Stimulated activated CD4-positive, alpha-beta T cell treated with anti-CD3 and anti-CD28 coated beads, Interleukin-2, amount 100 ng/mL, for 24 hours (primary cell): Measurements from ENCODE around the gene RIMS4.

Experiments used
- DNase-seq, 2 donors: peaks; one replicate each; pipeline ENCODE4 v3.0.0-alpha.2; 2020

The RIMS4 gene

DNA sequence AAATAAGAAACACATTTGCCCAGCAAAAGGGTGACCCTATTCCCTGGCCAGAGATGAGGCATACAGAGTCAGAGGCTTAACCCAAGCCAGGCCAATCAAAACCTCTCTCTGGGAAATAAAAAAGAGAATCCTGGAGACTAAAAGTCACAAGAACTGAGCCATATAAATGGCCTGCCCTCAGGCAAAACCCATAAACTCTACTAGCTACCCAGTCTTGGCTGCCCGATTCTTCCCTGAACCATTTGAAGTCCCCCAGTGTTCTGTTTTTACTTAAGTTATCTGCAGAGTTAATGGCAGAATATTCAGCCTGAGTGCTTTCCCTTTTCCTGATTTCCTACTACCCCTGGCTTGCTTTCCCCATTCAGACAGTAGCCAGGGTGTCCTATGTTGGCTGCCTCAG, 50.8 kb downstream of the RIMS4 start:
- no peak for DNase-seq

DNA sequence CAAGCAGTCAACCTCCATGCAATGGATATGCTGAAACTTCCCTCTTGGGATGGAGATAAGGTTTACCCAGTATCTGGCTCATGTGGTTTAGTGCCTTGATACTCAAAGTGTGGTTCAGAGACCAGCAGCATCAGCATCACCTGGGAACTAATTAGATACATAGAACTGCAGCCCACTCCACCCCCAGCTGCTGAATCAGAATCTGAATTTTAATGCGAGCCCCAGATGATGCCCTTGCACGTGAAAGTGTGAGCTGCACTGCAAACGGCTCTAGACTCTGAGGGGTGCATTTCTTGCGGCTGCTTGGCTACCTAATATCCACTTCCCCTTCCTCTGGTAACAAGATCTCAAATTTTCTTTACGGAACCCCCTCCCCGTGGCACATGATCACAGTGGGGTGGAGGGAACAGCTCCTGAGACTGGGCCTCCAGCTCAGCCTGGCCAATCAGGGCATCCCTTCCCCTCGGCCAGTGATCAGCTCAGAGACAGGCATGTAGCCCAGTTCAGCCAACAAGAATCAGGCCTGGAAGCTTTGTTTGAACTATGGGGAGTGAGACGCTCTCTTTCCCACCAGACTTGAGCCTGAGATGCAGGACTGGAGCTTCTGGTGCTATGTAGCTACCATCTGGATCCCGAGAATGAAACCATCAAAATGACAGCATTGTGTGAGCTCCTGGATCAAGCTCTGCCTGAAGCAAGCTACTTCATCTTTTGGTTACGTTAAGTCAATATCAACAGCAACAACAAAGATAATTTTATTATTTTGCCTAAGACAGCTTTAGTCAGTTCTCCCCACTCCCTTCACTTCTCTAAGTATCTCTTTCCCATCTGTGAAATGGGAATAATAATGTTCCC, 51.9 kb downstream of the RIMS4 start:
- DNase-seq: no peak

DNA sequence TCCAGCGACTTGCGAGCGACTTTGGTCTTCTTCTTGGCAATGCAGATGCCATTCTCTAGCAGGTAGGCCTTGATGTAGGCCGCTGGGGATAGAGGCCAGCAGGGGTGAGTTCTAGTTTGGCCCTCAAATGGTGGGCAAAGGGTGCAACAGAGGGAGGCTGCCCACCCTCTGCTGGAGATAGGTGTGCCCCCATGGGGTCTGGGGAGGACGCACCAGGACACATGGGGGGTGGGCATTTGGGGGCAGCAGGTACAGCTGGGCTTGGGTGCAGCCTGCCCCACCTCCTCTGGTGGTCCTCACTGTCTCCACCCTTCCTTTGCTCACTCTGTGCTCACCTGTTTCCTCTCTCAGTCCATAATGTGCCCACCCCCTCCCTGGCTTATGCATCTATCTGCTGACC, 53.4 kb downstream of the RIMS4 start:
- DNase-seq: no peak

DNA sequence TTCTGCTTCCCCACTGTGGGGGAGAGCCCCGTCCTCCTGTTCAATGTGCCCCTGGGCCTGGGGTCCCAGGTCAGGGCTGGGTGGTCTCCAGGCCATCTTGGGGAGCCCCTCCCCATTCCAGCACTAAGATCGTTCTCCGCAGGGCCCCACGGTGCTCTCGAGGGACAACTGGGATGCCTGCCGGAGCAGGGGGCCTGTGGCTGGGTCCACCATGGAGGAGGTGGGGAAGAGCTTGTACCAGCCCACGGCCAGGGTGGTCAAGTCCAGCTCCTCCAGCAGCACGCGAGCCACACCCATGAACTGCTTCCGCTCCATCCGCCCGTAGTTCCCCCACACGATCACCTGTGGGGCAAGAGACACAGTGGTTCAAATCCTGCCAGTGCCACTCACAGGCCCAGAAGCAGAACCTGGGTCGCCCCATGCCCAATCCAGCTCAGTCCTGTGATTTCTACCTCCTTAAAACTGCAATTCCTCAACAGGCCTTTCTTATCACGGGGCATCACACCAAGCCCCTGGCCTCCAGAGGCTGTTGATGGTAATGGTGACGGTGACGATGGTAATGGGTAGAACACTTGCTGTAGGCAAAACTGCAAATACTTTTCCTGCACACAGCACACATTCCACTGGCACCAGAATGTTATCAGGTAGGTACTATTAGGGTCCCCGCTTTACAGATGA, 54.2 kb downstream of the RIMS4 start:
- no peak for DNase-seq

DNA sequence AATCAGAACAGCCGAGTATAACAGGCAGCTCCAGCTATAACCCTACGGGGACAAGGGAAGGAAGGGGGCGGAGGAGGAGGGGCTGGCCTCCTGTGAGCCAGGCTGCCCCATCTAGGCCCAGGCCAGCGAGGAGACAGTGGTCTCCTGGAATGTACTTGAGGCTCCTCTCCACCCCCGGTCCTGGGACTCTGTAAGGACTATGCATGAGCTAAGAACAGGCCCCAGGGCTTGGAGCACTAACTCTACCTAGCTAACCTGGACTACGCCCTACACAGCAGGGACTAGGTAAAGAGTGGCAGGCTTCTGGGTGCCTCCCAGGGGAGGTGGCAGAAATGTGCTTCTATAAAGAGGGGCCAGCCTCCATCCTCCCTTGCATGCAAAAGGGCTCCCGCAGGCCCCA, 55.8 kb downstream of the RIMS4 start:
- DNase-seq: no peak

DNA sequence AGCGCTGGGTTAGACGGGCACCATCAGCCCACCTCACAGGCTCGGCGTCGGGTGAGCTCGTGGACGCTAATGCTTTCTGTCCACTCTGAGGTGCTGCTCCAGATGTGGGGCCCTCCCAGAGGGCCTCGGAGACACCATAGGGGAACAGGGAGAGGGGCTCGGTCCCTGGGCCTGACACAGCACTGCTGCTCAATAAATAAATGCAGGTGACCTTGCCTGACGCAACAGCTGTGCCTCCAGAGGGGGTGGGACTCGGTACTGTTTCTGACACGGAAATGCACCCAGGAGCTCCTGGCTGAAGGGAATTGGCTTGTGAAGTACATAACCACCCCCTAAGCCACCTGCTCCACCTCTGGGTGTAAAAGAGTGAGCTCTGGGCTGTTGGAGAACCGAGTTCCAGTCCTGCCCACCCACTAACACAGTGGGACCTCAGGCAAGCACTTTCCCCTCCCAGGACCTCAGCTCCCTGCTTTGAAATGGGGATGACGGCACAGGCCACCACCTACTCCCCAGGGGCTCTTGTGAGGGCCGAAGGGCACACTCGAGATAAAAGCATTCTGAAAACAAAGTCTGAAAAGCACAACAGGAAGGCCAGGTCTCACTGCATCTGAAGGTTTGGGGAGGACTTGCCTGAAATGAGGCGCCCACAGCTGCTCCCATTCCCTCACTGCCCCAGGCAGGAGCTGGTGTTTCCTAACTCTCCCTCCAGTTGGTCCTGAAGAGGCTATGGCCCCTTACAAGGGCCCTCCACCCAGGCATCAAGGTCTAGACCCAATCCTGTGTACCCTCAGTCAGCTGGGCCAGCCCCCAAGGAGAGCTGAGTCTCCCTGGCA, 58.0 kb downstream of the RIMS4 start:
- no peak for DNase-seq

DNA sequence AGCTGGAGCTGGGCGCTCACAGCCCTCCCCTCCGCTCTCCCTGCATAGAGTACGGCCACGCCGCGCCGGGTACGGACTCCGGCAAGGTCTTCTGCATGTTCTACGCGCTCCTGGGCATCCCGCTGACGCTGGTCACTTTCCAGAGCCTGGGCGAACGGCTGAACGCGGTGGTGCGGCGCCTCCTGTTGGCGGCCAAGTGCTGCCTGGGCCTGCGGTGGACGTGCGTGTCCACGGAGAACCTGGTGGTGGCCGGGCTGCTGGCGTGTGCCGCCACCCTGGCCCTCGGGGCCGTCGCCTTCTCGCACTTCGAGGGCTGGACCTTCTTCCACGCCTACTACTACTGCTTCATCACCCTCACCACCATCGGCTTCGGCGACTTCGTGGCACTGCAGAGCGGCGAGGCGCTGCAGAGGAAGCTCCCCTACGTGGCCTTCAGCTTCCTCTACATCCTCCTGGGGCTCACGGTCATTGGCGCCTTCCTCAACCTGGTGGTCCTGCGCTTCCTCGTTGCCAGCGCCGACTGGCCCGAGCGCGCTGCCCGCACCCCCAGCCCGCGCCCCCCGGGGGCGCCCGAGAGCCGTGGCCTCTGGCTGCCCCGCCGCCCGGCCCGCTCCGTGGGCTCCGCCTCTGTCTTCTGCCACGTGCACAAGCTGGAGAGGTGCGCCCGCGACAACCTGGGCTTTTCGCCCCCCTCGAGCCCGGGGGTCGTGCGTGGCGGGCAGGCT, 60.1 kb downstream of the RIMS4 start:
- no peak for DNase-seq

DNA sequence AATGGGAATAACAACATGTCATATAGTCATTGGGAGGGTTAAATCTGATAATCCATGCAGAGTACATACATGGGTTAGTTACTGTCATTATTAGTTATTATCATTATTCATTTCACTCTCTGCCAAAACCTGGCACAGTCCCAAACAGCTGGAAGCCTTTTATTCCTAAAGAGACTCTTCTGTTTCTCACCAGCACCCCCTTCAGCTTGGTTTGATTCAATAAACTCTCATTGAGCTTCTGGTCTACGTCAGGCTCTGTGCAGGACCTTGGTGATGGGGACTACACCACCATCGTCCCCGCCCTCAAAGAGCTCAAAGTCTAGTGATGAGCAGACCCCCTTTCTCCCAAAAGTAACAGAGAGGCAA, 62.4 kb downstream of the RIMS4 start:
- DNase-seq: no peak

DNA sequence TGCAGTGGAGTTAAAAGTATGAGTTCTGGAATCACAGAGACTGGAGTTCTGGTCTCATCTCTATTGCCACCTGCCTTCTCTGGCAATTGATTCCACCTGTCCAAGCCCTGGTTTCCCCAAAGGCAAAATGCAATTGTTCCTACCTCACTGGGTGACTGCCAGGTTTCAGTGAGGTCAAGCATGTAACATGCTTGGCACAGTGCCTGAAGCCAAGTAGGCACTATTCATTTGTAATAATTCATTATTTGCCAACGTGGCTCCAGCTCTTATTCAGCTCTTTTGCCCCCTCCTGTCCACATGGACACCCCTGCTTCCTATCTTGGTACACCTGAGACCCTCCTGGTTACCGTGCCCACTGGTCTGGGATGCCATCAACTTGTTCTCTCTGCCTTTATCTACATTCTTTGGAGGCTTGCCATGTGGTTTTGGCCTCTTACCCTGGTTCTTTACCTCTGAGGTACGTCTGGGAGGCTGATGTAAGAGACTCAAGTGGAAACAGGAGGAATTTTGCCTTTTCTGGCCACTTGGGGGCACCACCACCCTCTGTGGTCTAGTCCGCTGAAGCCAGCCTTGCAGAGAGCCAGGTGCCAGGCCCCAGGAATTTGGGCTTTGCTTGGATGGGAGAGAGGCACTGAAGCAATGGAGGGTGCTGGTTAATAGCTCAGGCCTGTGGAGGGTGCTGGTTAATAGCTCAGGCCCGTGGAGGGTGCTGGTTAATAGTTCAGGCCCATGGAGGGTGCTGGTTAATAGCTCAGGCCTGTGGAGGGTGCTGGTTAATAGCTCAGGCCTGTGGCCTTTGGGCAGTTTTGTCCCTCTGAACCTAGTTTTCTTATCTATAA, 63.0 kb downstream of the RIMS4 start:
- DNase-seq: peak; percentile 76 to 79

DNA sequence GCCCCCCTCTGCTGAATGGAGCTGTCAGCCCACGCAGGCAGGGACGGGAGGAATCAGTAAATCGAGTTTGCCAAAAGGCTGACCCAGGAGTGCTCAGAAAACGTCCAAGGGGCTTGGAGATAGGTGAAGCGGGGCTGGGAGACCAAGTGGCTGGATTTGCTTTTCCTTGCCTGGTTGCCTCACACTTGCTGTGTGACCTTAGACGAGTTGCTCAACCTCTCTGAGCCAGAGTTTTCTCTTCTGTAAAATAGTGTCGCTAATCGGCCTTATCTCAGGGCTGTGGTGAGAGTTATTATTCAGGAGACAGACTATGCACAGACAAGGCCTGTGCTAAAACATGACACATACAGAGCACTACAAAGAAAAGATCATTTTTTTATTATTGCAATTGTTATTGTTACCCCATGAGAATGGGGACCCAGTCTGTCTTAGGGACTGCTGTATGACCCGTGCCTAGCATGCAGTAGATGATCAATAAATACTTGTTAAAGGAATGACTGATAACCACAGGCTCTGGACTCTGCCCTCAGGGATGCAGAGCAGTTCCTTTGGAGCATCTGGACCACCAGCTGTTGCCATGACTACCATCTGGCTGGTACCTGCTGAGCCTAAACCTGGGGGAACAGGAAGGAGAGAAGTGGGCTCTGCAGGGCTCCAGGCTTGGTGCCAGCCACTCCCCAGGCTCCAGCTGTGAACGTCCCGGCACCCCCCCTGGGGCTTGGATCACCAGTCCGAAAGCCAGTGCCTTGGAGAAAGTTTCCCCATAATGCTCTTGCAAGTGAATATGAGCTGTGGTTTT, 63.8 kb downstream of the RIMS4 start:
- DNase-seq: no peak

DNA sequence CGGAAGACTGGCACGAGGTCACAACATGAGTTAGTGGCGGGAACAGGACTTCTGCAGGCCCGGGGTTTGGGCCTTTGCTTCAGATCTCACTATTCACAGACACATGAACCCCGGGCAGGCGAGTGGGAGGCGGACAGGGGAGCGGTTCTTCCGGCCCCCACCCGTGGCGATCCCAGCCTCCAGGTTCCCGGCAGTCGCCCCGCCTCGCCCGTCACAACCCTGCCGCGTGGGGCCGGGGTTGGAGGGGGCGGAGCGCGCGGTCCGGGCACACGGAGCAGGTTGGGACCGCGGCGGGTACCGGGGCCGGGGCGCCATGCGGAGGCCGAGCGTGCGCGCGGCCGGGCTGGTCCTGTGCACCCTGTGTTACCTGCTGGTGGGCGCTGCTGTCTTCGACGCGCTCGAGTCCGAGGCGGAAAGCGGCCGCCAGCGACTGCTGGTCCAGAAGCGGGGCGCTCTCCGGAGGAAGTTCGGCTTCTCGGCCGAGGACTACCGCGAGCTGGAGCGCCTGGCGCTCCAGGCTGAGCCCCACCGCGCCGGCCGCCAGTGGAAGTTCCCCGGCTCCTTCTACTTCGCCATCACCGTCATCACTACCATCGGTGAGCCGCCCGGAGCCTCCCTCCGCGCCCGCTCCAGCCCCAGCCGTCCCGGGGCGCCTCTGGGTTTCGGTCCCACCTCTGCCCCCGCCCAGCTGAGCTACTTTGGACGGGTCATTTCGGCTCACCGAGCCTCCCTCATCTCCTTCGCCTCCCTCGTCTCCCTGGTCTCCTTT, 64.6 kb downstream of the RIMS4 start, which contains the start of gene KCNK15:
Gene KCNK15, plus strand, starts transcription at position 268 of the 769 bp plus-strand sequence. Its CDS starts 46 bp downstream, at position 314.
- DNase-seq: peak; percentile 55 to 67

DNA sequence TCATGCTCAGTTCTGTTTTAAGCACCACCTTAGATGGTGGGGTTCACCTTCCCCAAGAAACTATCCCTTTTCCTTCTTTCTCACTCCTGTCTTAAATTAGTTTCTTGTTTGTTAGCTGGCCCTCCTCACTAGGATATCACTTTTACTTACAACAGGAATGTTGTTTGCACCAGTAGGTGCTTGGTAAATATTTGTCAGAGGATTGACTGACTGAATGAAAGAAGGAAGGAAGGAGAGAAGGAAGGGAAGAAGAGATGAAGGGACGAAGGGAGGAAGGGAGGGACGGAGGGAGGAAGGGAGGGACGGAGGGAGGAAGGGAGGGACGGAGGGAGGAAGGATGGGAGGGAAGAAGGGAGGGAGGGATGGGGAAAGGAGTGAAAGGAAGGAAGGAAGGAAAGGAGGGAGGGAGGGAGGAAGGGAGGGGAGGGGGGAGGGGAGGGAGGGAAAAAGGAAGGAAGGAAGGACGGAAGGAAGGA, 65.2 kb downstream of the RIMS4 start:
- DNase-seq: no peak

DNA sequence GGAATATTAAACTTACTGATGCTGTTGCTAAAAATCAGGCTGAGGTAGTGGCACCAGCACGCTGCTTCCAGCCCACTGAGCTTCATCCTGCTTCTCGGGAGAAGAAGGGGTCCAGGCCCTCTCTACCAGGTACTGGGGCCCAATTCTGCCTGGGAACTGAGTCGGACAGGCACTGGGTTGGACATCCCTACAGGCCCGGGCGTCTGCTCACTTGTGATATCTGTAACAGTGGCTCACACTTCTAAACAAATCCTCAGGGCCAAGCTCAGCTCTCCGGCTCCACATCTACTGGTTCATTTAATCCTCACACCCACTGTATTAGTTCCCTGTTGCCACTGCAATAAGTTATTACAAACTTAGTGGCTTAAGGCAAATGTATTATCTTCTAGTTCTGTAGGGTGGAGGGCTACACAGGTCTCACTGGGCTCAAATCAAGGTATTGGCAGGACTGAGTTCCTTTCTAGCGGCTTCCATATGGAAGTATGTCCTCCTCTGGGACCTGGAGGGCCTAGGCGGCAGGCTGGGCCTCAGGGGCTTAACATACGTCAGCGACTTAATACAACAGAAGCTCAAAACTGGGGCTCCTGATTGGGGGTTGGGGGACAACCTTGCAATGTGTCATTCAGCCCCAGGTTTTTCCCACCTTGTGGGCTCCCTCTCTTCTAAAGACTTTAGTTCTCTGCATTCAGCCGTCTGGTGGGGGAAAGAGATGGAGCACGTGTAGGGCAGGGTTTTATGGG, 66.3 kb downstream of the RIMS4 start:
- DNase-seq: no peak

DNA sequence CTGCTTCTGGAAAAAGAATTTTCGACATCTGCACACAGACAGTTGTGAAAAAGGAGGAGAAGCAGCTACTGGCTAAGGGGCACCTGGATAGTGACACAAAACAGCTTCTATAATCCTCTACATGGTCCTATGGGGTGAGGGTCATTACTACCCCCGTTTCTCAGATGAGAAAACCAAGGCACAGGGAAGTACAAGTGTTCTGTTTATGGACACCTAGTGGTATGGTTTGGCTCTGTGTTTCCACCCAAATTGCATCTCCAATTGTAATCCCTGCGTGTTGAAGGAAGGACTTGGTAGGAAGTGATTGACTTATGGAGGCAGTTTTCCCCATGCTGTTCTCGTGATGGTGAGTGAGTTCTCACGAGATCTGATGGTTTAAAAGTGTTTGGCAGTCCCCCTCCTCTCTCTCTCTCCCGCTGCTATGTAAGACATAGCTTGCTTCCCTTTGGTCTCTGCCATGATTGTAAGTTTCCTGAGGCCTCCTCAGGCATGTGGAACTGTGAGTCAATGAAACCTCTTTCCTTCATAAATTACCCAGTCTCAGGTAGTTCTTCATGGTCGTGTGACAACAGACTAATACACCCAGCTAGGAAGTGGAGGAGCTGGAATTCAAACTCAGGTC, 67.2 kb downstream of the RIMS4 start:
- no peak for DNase-seq

DNA sequence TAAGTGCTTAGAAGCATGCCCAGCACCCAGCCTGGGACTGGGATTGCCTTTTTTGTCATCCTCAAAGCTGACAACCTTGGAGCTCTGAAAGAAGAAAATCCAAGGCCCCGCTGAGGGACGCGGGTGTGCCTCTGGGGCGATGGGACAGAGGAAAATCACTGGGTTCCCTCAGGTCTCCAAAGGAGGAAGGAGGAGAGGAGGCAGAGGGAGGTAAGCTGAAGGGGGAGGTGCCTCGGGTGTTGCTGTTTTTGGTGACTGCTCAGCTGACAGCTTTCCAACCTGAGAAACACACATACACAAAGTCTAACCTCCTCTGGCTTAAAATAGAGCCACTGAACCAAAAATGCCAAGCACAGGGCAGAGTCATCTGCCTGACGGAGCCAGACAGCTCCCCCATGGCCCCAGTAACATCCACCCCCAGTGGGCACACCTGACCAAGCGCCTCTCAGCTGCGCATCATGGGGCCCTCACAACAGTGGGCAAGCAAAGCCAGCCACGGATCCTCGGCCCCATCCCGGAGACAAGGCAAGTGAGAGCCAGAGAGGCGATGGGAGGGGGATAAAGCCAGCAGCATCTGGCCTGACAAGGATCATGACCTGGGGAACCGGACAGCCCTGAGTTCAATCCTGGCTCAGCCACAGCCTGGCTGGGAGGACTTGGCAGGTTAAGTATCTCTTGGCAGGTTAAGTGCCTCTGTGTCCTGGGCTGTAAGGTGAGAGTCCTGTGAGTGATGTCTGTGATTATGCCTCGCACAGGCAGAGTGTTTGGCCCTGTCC, 67.9 kb downstream of the RIMS4 start:
- DNase-seq: no peak

DNA sequence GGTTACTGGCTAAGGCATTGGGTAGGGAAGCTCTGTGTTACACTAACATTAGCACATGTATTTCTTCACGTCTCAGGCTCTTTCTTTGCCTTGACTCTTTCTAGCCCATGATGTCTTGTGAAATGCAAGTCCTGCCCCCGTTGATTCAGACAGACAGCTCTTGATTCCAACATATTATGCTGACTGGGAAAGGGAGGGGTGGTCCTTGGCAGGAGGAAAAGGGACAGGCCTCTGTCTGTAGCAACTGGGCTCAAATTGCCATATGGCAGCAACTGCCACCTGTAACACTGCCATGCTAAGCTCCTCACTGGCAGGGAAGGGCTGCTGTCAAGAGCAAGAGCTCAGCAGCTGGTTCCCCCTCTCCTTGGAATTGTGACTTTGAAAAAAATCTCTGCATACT, 70.4 kb downstream of the RIMS4 start:
- no peak for DNase-seq

DNA sequence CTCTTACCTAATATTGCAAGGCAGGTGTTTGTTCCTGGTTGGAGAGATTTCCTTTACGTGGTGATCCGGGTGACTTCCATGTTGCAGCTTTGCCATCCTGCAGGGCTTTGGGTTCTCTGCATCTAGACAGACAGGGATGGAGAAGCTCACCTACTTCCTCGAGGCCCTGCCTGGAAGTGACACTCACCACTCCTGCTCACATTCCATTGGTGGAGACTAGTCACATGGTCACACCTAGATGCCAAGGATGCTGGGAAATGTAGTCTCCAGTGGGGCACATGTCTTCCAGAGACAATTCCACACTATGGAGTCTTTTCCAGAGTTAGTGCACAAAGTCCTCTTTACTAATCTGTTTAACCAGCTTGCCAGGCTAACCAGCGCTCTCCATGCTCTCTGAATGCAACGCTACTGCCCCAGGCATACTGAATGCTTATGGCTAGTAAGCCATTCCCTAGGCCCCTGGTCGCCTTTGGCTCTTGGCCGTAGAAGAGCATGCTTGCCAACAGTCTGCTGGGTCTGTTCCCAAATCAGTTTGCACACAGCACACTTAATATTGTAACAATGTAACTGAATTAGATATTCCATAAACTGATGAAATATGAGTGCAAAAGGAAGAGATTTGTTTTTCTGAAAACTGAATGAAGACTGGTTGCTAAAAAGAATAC, 71.4 kb downstream of the RIMS4 start:
- DNase-seq: peak; percentile 32 to 43
